ENCODE results near the gene ECT2L. TPM values are rescaled to one million over a fixed set of nuclear protein-coding genes. Genes with fewer than 3 reads are reported as not detected.
A peak's percentile ranks its signal among the peaks of the same experiment; 100 is the strongest.

ECT2L gene
- total and polyA plus RNA-seq, 2 experiments from 2014 or later = not detected

GRCh38 chr6:138772596-138773176 lies 23.2 kb upstream of the ECT2L start:
- H3K4me1 ChIP-seq (ENCODE audit: low read depth) = peaks cover 11% of the 10 kb centered on the region
- H3K36me3 ChIP-seq = peaks cover 9% of the 10 kb centered on the region
- H3K9me3 ChIP-seq (ENCODE audit: low read depth) = no peaks in the 10 kb centered on the region
- no peaks in the 10 kb centered on the region for H3K27me3 ChIP-seq
- peak overlapping the region; percentile 95 for H3K27ac ChIP-seq
- DNase-seq (ENCODE audit: low read depth in 1 of 2, low spot score in 1 of 2) = no peak
- H3K4me3 ChIP-seq = peak overlapping the region; percentile 70
- TF ChIP-seq, protein P1, sequence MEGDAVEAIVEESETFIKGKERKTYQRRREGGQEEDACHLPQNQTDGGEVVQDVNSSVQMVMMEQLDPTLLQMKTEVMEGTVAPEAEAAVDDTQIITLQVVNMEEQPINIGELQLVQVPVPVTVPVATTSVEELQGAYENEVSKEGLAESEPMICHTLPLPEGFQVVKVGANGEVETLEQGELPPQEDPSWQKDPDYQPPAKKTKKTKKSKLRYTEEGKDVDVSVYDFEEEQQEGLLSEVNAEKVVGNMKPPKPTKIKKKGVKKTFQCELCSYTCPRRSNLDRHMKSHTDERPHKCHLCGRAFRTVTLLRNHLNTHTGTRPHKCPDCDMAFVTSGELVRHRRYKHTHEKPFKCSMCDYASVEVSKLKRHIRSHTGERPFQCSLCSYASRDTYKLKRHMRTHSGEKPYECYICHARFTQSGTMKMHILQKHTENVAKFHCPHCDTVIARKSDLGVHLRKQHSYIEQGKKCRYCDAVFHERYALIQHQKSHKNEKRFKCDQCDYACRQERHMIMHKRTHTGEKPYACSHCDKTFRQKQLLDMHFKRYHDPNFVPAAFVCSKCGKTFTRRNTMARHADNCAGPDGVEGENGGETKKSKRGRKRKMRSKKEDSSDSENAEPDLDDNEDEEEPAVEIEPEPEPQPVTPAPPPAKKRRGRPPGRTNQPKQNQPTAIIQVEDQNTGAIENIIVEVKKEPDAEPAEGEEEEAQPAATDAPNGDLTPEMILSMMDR (IDR thresholded peaks at IDR 0.05; ENCODE audit: low read depth, low read length) = no peak

DNA sequence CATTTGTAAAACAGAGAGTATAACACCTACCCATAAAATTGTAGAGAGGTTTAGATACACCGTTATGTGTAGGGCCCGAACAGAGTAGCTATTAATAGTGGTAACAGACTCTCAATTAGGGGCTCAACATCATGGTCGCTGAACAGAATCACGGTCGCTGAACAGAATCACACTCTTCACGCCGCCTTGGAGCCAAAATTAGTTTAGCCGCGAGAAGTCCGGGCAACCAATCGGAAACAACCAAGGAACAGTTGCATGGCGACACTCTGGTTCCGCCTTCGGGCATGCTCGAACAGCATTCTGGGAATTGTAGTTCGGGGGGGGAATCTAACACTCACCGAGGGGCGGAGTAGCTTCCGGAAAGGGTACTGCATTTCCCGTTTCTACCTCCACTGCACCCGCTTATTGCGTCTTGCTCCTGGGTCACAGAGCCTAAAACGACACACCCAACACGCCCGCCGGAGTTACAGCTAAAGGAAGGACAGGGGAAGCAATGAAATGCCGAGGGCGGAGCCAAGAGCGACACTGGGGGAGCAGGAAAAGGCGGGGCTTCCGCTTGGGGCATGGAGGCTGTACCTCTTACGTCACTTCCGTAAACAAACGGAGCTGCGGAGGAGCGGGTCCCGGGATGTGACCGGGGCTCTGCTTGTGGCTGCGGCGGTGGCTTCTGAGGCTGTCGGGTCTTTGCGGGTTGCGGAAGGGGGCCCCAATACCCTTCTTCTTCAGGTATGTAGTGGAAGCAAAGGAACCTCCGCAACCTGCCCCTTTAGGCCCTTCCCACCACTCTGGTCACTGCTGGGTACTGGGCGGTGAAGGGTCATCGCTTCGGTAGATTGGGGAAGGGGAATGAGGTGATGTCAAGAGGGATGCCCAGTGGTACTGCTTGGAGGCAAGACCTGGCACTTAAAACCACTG lies 22.5 kb upstream of the ECT2L start, which contains the start of gene CCDC28A:
Gene CCDC28A (plus strand): TSS at position 593 of the 915 bp plus-strand sequence. CDS start 2,352 bp downstream, outside the sequence.
- DNase-seq (ENCODE audit: low read depth in 1 of 2, low spot score in 1 of 2) = peak; percentile 96
- Histone ChIP-seq H3K4me1 (ENCODE audit: low read depth) (peaks cover 11% of the 10 kb centered on the region), H3K36me3 (peaks cover 9% of the 10 kb centered on the region), H3K27ac (peak within 1 kb of the TSS; percentile 95), H3K4me3 (peak within 1 kb of the TSS; percentile 70), H3K9me3 (ENCODE audit: low read depth) (no peaks in the 10 kb centered on the region), H3K27me3 (no peaks in the 10 kb centered on the region)
- TF ChIP-seq, protein P1 (IDR thresholded peaks at IDR 0.05; ENCODE audit: low read depth, low read length) = no peak

GRCh38 chr6:138774370-138774769 lies 21.5 kb upstream of the ECT2L start:
- TF ChIP-seq, protein P1 (IDR thresholded peaks at IDR 0.05; ENCODE audit: low read depth, low read length) = no peak
- H3K27ac ChIP-seq = no peak overlapping the region
- DNase-seq (ENCODE audit: low read depth in 1 of 2, low spot score in 1 of 2) = peak in 1 of 2 donors; percentile 17

GRCh38 chr6:138776659-138777058 lies 19.2 kb upstream of the ECT2L start:
- Histone ChIP-seq H3K27ac (no peak overlapping the region), H3K4me1 (ENCODE audit: low read depth) (peaks cover 11% of the 10 kb centered on the region), H3K4me3 (no peak overlapping the region), H3K27me3 (no peaks in the 10 kb centered on the region), H3K9me3 (ENCODE audit: low read depth) (no peaks in the 10 kb centered on the region), H3K36me3 (peaks cover 20% of the 10 kb centered on the region)
- no peak for DNase-seq (ENCODE audit: low read depth in 1 of 2, low spot score in 1 of 2)
- TF ChIP-seq, protein P1 (IDR thresholded peaks at IDR 0.05; ENCODE audit: low read depth, low read length) = no peak

More at GRCh38 chr6:138774370-138774769, 21.5 kb upstream of the ECT2L start:
- Histone ChIP-seq H3K9me3 (ENCODE audit: low read depth) (no peaks in the 10 kb centered on the region), H3K27me3 (no peaks in the 10 kb centered on the region), H3K4me3 (peak overlapping the region; percentile 70), H3K4me1 (ENCODE audit: low read depth) (peaks cover 11% of the 10 kb centered on the region), H3K36me3 (peaks cover 9% of the 10 kb centered on the region)

DNA sequence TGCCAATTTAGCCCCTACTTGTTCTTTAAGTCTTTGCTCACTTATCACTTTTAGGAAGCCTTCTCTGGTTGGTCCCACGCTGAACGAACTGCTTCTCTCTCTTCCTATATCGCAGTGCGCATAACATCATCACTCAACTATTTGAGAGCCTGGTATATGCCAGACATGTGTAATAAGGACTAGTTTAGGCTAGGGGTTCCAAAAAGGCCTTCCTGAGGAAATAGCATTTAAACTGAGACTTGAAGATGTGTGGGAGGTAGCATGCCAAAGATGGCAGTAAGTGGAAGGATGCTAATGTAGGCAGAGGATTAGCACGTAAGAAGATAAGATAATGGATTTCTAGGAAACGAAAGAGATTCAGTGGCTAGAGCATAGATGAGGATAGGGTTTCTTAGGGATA lies 17.6 kb upstream of the ECT2L start:
- Histone ChIP-seq H3K36me3 (peaks cover 28% of the 10 kb centered on the region), H3K27ac (no peak overlapping the region), H3K4me1 (ENCODE audit: low read depth) (peaks cover 5% of the 10 kb centered on the region), H3K9me3 (ENCODE audit: low read depth) (no peaks in the 10 kb centered on the region), H3K27me3 (no peaks in the 10 kb centered on the region), H3K4me3 (no peak overlapping the region)
- TF ChIP-seq, protein P1 (IDR thresholded peaks at IDR 0.05; ENCODE audit: low read depth, low read length) = no peak
- peak in 1 of 2 donors; percentile 72 for DNase-seq (ENCODE audit: low read depth in 1 of 2, low spot score in 1 of 2)

All from cardiac muscle cell (in vitro differentiated cells and primary cell).